ENCODE measurements around the gene ITCH.
"Not testable (repeated sequence)": the region's sequence is repeated elsewhere in the genome, so short reads cannot be mapped to it uniquely, and the experiment has no call there.

The ITCH gene

DNA sequence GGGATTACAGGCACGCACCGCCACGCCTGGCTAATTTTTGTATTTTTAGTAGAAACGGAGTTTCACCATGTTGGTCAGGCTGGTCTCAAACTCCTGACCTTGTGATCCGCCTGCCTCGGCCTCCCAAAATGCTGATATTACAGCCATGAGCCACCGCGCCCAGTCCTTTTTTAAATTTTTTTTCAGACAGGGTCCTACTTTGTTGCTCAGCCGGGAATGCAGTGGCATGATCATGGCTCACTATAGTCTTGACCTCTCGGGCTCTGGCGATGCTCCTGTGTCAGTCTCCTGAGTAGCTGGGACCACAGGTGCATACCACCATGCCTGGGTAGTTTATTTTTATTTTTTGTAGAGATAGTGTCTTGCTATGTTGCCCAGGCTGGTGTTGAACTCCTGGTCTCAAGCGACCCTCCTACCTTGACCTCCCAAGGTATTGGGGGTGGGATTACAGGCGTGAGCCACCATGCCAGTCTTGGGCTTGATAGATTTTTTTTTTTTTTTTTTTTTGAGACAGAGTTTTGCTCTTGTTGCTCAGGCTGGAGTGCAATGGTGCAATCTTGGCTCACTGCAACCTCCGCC is 19.9 kb downstream of the ITCH start:
- H3K4me1 ChIP-seq (ENCODE audit: control insufficient read depth, insufficient read depth, low read length); H3K4me3 ChIP-seq (ENCODE audit: low read depth, low read length); H3K27ac ChIP-seq (ENCODE audit: low read depth, low read length); H3K9me3 ChIP-seq (ENCODE audit: control insufficient read depth, insufficient read depth, low read depth, low read length); H3K36me3 ChIP-seq (ENCODE audit: control insufficient read depth, insufficient read depth, low read length); H3K27me3 ChIP-seq (ENCODE audit: control insufficient read depth, insufficient read depth, low read length); H3K9ac ChIP-seq (ENCODE audit: low read length): not testable (repeated sequence)

DNA sequence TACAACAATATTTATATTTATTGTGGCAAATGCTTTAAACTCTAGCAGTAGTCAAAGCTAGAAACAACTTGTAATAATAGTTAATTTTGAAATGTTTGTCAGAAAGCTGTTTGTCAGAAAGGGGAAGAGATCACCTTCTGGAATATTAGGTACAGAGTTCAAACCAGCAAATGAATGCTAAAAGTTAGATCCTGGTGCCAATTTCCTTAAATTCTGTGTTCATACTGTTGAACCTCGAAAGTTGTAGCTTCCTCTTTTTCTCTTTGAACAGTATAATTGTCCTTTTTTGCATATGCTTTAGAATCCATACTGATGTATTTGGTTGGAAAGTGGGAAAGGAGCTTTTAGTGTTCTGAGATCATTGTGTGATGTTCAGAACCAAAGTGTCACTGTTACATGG is 22.4 kb downstream of the ITCH start:
- Histone ChIP-seq H3K27me3 (ENCODE audit: control insufficient read depth, insufficient read depth, low read length) (no peaks in the 10 kb centered on the region), H3K36me3 (ENCODE audit: control insufficient read depth, insufficient read depth, low read length) (peaks cover 3% of the 10 kb centered on the region; the same call in 1 of the 2 replicates), H3K9me3 (ENCODE audit: control insufficient read depth, insufficient read depth, low read depth, low read length) (no peaks in the 10 kb centered on the region), H3K4me3 (ENCODE audit: low read depth, low read length) (no peak overlapping the region), H3K27ac (ENCODE audit: low read depth, low read length) (no peak overlapping the region), H3K4me1 (ENCODE audit: control insufficient read depth, insufficient read depth, low read length) (no peaks in the 10 kb centered on the region; the same call in 1 of the 2 replicates), H3K9ac (ENCODE audit: low read length) (no peak overlapping the region)

DNA sequence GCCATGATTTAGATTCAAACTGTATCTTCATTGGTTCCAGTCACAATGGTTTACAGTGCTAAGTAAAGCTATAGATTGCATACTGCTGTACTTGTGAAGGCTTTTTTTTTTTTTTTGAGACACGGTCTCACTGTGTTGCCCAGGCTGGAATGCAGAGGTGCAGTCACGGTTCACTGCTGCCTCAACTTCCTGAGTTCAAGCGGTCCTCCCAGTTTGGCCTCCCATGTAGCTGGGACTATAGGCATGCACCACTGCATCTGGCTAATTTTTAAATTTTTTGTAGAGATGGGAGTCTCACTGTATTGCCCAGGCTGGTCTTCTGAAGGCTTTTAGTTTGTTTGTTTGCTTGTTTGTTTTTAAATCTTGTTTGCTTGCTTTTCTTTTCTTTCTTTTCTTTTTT is 24.9 kb downstream of the ITCH start:
- Histone ChIP-seq H3K36me3 (ENCODE audit: control insufficient read depth, insufficient read depth, low read length) (peaks cover 11% of the 10 kb centered on the region), H3K4me3 (ENCODE audit: low read depth, low read length) (no peak overlapping the region), H3K27ac (ENCODE audit: low read depth, low read length) (no peak overlapping the region), H3K9me3 (ENCODE audit: control insufficient read depth, insufficient read depth, low read depth, low read length) (no peaks in the 10 kb centered on the region), H3K4me1 (ENCODE audit: control insufficient read depth, insufficient read depth, low read length) (no peaks in the 10 kb centered on the region; the same call in 1 of the 2 replicates), H3K9ac (ENCODE audit: low read length) (no peak overlapping the region), H3K27me3 (ENCODE audit: control insufficient read depth, insufficient read depth, low read length) (no peaks in the 10 kb centered on the region)

DNA sequence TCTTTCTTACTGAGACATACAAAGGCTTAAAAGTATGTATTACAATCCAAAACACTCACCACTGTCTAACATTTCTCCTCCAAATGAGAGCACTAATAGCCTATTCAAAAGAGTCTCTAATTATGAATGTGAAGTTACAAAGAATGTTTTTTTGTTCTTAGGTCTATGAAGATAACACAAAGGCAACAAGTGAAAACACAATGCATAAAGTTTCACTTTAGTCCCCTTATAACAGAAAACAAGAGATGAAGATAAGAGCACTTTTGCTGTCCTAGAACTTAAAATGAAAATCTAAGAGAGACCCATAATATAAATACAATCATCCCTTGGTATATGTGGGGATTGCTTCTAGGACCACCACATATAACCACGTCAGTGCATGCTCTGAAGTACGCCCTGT is 25.6 kb downstream of the ITCH start:
- no peak overlapping the region for H3K27ac ChIP-seq (ENCODE audit: low read depth, low read length)
- no peak overlapping the region for H3K4me3 ChIP-seq (ENCODE audit: low read depth, low read length)
- no peaks in the 10 kb centered on the region; the same call in 1 of the 2 replicates for H3K4me1 ChIP-seq (ENCODE audit: control insufficient read depth, insufficient read depth, low read length)
- no peaks in the 10 kb centered on the region for H3K27me3 ChIP-seq (ENCODE audit: control insufficient read depth, insufficient read depth, low read length)
- no peak overlapping the region for H3K9ac ChIP-seq (ENCODE audit: low read length)
- no peaks in the 10 kb centered on the region for H3K9me3 ChIP-seq (ENCODE audit: control insufficient read depth, insufficient read depth, low read depth, low read length)
- H3K36me3 ChIP-seq (ENCODE audit: control insufficient read depth, insufficient read depth, low read length) = peaks cover 18% of the 10 kb centered on the region

DNA sequence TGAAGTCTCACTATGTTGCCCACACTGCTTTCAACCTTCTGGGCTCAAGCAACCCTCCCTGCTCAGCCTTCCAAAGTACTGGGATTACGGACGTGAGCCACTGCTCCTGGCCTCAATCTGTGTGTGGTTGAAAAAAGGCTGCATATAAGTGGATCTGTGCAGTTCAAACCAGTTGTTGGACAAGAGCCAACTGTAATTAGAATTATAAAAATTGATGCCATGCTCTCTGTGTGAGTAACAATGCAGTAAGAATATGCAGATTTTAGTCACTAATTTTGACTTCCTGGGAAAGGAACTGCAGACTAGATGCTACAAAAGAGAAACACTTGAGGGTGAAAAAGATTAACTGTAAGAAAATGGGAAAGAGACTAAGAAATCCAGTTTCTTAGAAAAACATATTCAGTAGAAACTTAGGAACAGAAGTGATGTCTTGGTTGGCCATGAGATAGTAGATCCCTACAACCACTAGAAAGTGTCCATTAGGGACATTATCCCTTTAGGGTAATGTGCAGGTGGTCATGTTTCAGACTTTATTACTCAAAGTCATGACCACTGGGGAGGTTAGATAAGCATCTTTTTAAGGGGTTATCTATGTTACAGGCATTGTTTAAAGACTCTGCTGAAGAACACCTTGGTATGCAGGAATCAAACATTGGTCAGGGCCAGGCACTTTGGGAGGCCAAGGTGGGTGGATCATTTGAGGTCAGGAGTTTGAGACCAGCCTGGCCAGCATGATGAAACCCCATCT is 26.3 kb downstream of the ITCH start:
- Histone ChIP-seq H3K4me3 (ENCODE audit: low read depth, low read length) (no peak overlapping the region), H3K9ac (ENCODE audit: low read length) (no peak overlapping the region), H3K4me1 (ENCODE audit: control insufficient read depth, insufficient read depth, low read length) (no peaks in the 10 kb centered on the region; the same call in 1 of the 2 replicates), H3K27me3 (ENCODE audit: control insufficient read depth, insufficient read depth, low read length) (no peaks in the 10 kb centered on the region), H3K36me3 (ENCODE audit: control insufficient read depth, insufficient read depth, low read length) (peaks cover 25% of the 10 kb centered on the region), H3K9me3 (ENCODE audit: control insufficient read depth, insufficient read depth, low read depth, low read length) (no peaks in the 10 kb centered on the region), H3K27ac (ENCODE audit: low read depth, low read length) (no peak overlapping the region)

DNA sequence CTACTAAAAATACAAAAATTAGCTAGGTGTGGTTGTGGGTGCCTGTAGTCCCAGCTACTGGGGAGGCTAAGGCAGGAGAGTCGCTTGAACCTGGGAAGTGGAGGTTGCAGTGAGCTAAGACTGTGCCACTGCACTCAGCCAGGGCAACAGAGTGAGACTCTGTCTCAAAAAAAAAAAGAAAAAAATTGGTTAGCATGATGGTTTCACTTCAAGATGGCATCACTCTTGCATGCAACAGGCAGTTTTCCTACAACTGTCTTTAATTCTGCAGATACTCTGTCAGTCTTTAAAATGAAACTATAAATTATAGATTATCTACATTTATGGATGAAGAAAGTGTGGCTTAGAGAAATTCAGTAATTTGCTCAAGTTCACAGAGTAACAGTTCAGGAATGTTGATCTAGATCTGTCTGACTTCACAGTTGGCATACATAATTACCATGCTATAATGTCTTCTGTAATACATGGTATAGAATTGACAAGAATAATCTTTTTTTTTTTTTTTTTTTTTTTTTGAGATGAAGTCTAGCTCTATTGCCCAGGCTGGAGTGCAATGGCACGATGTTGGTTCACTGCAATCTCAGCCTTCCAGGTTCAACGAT is 27.0 kb downstream of the ITCH start:
- Histone ChIP-seq H3K9me3 (ENCODE audit: control insufficient read depth, insufficient read depth, low read depth, low read length) (no peaks in the 10 kb centered on the region), H3K4me3 (ENCODE audit: low read depth, low read length) (no peak overlapping the region), H3K4me1 (ENCODE audit: control insufficient read depth, insufficient read depth, low read length) (no peaks in the 10 kb centered on the region; the same call in 1 of the 2 replicates), H3K36me3 (ENCODE audit: control insufficient read depth, insufficient read depth, low read length) (peaks cover 31% of the 10 kb centered on the region), H3K27ac (ENCODE audit: low read depth, low read length) (no peak overlapping the region), H3K9ac (ENCODE audit: low read length) (no peak overlapping the region), H3K27me3 (ENCODE audit: control insufficient read depth, insufficient read depth, low read length) (no peaks in the 10 kb centered on the region)

DNA sequence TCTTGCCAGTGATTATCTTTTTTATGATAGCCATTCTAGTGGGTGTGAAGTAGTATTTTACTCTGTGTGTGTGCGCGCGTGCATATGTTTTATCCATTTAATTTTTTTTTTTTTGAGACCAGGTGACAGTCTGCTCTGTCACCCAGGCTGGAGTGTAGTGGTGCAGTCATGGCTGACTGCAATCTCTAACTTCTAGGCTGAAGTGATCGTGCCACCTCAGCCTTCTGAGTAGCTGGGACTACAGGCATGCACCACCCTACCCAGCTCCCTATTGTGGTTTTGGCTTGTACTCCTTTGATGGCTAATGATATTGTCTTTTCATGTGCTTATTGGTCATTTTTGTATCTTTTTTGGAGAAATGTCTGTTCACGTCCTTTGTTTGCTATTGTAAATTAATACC is 33.3 kb downstream of the ITCH start:
- Histone ChIP-seq H3K36me3 (ENCODE audit: control insufficient read depth, insufficient read depth, low read length) (peaks cover 42% of the 10 kb centered on the region), H3K4me1 (ENCODE audit: control insufficient read depth, insufficient read depth, low read length) (0 out of 2 replicates have a peak, but pooled peaks cover 4% of the 10 kb centered on the region), H3K9me3 (ENCODE audit: control insufficient read depth, insufficient read depth, low read depth, low read length) (no peaks in the 10 kb centered on the region), H3K27ac (ENCODE audit: low read depth, low read length) (no peak overlapping the region), H3K4me3 (ENCODE audit: low read depth, low read length) (no peak overlapping the region), H3K9ac (ENCODE audit: low read length) (no peak overlapping the region), H3K27me3 (ENCODE audit: control insufficient read depth, insufficient read depth, low read length) (no peaks in the 10 kb centered on the region)

DNA sequence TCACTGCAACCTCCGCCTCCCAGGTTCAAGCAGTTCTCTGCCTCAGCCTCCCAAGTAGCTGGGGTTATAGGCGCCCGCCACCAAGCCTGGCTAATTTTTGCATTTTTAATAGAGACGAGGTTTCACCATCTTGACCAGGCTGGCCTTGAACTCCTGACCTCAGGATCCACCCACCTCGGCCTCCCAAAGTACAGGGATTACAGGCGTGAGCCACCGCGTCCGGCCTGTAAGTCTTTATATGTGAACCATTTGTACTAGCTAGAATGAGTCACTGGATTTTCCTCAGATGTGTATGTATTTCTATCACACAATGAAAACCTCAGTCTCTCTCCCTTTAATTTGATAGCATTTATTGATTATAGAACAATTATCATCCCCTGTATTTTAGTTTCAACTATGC is 34.0 kb downstream of the ITCH start:
- Histone ChIP-seq H3K9ac (ENCODE audit: low read length) (no peak overlapping the region), H3K4me3 (ENCODE audit: low read depth, low read length) (no peak overlapping the region), H3K36me3 (ENCODE audit: control insufficient read depth, insufficient read depth, low read length) (peaks cover 44% of the 10 kb centered on the region), H3K4me1 (ENCODE audit: control insufficient read depth, insufficient read depth, low read length) (0 out of 2 replicates have a peak, but pooled peaks cover 4% of the 10 kb centered on the region), H3K27me3 (ENCODE audit: control insufficient read depth, insufficient read depth, low read length) (no peaks in the 10 kb centered on the region), H3K27ac (ENCODE audit: low read depth, low read length) (no peak overlapping the region), H3K9me3 (ENCODE audit: control insufficient read depth, insufficient read depth, low read depth, low read length) (no peaks in the 10 kb centered on the region)

DNA sequence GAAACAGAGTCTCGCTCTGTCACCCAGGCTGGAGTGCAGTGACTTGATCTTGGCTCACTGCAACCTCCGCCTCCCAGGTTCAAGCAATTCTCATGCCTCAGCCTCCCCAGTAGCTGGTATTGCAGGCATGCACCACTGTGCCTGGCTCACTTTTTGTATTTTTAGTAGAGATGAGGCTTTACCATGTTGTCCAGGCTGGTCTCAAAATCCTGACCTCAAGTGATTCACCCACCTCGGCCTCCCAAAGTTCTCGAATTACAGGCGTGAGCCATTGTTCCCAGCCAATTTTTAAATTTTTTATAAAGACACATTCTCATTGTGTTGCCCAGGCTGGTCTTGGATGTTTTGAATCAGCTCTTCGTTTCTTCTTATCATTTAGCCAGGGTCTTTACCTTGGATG is 37.7 kb downstream of the ITCH start:
- not testable (repeated sequence) for H3K27ac ChIP-seq (ENCODE audit: low read depth, low read length); H3K9me3 ChIP-seq (ENCODE audit: control insufficient read depth, insufficient read depth, low read depth, low read length); H3K4me1 ChIP-seq (ENCODE audit: control insufficient read depth, insufficient read depth, low read length)

DNA sequence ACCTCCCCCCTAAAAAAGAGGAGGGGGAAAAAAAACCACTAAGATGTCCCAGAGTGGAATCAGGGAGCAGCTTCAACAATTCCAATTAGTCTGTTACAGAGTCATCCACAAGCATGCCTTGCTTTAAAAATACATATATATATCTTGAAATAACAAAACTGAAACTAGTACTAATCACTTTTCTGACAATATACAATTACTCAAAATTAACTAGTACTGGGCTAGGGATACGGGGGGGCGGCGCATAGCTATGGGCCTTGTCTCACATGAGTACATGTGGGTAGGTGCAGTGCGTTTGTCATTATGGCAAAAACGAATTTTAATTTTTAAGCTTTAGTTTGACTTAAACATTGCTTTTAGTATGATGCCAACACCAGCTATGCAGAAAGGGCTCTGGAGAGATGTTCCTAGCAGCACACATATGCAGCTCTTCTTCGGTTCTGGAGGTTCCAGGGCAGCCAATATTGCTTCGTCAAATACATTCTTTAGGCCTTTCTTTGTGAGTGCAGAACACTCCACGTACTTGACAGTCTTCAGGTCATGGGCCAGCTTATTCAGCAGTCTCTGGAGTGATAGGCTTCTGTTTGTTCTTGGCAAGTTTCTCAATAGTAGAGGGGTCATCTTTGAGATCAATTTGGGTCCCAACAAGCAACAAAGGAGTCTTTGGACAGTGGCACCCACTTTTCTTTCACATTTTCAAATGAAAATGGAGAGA is 38.8 kb downstream of the ITCH start:
- Histone ChIP-seq H3K36me3 (ENCODE audit: control insufficient read depth, insufficient read depth, low read length) (peaks cover 19% of the 10 kb centered on the region), H3K9me3 (ENCODE audit: control insufficient read depth, insufficient read depth, low read depth, low read length) (no peaks in the 10 kb centered on the region), H3K4me1 (ENCODE audit: control insufficient read depth, insufficient read depth, low read length) (0 out of 2 replicates have a peak, but pooled peaks cover 4% of the 10 kb centered on the region), H3K27ac (ENCODE audit: low read depth, low read length) (no peak overlapping the region), H3K27me3 (ENCODE audit: control insufficient read depth, insufficient read depth, low read length) (no peaks in the 10 kb centered on the region), H3K4me3 (ENCODE audit: low read depth, low read length) (no peak overlapping the region), H3K9ac (ENCODE audit: low read length) (no peak overlapping the region)

More for the DNA sequence above, 37.7 kb downstream of the ITCH start:
- H3K4me3 ChIP-seq (ENCODE audit: low read depth, low read length); H3K9ac ChIP-seq (ENCODE audit: low read length); H3K27me3 ChIP-seq (ENCODE audit: control insufficient read depth, insufficient read depth, low read length): not testable (repeated sequence)
- peaks cover 24% of the 10 kb centered on the region for H3K36me3 ChIP-seq (ENCODE audit: control insufficient read depth, insufficient read depth, low read length)

DNA sequence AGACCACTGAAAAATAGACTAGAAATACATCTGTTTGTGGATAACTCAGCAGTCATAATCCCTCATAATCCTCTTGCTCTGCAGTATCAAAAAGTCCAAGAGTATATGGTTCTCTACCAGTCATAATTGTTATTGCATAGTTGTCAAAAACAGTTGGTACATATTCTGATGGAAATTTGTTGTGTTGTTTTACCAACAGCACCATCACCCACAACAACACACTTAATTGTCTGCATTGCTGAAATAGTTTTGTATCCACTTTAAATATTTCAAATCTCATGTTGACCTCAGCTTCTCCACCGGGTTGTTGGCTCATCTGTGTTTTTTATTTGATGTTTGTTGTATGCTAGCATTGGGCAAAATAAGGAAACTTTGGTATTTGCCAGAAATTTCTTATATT is 39.4 kb downstream of the ITCH start:
- H3K27ac ChIP-seq (ENCODE audit: low read depth, low read length) = no peak overlapping the region

More for the DNA sequence above, 39.4 kb downstream of the ITCH start:
- Histone ChIP-seq H3K9me3 (ENCODE audit: control insufficient read depth, insufficient read depth, low read depth, low read length) (no peaks in the 10 kb centered on the region), H3K4me3 (ENCODE audit: low read depth, low read length) (no peak overlapping the region), H3K4me1 (ENCODE audit: control insufficient read depth, insufficient read depth, low read length) (0 out of 2 replicates have a peak, but pooled peaks cover 4% of the 10 kb centered on the region), H3K9ac (ENCODE audit: low read length) (no peak overlapping the region), H3K36me3 (ENCODE audit: control insufficient read depth, insufficient read depth, low read length) (peaks cover 16% of the 10 kb centered on the region), H3K27me3 (ENCODE audit: control insufficient read depth, insufficient read depth, low read length) (no peaks in the 10 kb centered on the region)
